ENCODE results near the gene CSGALNACT2.
A peak's percentile ranks its signal among the peaks of the same experiment; 100 is the strongest.
"Not testable (repeated sequence)": the region's sequence is repeated elsewhere in the genome, so short reads cannot be mapped to it uniquely, and the experiment has no call there.

Gene CSGALNACT2, protein sequence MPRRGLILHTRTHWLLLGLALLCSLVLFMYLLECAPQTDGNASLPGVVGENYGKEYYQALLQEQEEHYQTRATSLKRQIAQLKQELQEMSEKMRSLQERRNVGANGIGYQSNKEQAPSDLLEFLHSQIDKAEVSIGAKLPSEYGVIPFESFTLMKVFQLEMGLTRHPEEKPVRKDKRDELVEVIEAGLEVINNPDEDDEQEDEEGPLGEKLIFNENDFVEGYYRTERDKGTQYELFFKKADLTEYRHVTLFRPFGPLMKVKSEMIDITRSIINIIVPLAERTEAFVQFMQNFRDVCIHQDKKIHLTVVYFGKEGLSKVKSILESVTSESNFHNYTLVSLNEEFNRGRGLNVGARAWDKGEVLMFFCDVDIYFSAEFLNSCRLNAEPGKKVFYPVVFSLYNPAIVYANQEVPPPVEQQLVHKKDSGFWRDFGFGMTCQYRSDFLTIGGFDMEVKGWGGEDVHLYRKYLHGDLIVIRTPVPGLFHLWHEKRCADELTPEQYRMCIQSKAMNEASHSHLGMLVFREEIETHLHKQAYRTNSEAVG

DNA sequence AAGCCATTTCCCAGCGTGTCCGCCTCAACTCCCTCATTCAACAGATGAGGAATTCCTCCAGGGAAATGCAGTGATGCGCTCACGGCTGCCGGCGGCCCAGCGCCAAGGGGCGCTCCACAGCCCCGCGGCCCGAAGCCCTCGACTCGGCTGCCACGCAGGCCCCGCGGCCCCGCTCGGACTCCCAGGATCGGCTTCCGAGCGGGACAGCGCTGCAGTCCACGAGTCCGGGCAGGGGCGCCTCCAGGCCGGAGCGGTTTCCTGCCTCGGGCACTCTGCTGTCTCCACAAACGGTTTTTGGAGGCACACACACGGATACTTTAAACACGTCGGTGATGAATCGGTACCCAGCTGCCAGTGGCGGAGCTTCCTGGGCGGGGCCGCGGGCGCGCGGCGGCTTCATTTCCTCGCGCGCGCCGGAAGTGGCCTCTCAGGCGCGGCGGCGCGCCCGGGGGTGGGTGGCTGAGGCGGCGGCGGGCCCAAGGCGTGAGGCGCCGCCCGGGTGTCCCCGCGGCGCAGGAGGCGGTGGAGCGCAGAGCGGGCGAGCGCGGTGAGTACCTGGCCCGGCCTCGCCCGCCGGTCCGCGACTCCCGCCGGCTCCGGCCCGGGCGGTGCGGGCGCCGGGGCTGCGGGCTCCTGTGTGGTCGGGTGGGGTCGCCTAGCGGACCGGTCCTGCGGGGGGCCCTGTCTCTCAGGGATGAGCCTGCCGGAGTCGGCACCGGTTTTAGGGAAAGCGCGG, at the start of gene CSGALNACT2:
CSGALNACT2 (plus strand) TSS at position 425 of the 736 bp plus-strand sequence. CDS start 16,705 bp downstream, outside the sequence.
- peak; percentile 81 for DNase-seq (ENCODE audit: low spot score)

DNA sequence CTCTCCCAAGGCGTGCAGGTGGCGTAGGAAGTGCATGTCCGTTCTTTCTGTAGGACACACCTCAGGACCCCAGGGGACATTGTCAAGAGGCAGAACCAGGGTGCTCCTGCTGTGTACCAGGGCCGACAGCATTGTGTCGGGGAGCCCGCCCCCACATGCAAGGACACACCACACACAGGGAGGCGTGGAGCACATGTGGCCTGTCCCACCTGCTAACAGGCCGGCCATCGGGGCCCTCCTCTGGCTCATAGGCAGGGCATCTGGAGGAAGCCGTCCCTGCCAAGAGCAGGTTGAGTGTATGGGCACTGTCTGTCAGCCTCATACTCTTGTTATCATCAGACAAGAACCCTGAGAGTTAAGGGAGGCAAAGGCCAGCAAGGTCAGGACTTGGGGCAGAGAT, 48.7 kb upstream of the CSGALNACT2 start:
- no peak for DNase-seq (ENCODE audit: low spot score)

- DNase-seq (ENCODE audit: low spot score) = no peak
Observed at GRCh38 chr10:43090188-43090587, 48.1 kb upstream of the CSGALNACT2 start.

DNA sequence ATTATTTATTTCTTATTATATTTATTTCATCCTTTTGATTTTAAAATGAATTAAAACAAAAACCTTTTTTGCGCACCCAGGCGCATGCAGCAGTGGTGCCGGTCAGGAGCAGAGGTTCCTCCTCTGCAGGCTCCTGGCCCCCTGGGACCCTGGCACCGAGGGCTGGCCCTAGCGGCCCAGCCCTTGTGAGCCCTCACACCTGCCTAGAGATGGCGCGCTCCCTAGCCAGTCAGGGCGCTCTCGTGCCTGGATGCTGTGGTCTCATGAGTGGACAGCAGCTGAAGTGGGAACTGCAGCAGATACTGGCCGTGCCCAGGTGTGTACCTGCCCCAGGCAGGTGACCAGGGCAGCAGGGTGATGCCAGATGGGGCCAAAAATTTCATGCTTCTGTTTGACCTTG, 47.6 kb upstream of the CSGALNACT2 start:
- DNase-seq (ENCODE audit: low spot score) = no peak

- DNase-seq (ENCODE audit: low spot score) = no peak
Observed at GRCh38 chr10:43091846-43092245, 46.4 kb upstream of the CSGALNACT2 start.

- peak; percentile 64 for DNase-seq (ENCODE audit: low spot score)
Observed at GRCh38 chr10:43093423-43094076, 44.7 kb upstream of the CSGALNACT2 start.

DNA sequence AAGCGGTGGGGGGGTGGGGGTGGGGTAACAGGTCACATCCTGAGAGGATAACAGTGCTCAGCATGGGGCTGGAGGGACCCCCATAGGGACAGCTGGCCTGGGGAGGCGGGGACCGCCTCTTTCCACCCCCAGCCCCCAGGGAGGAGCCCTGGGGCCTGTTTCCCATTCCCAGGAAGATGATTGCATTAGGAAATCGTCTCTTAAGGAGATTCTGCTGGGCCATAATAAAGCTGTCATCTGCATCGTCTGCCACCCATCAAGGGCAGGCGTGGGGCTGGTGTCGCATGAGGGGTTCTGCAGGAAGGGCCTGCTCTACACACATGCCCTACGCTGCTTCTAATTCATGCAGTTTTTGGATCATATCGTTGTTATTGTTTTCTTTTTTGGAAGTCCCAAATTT, 44.2 kb upstream of the CSGALNACT2 start:
- no peak for DNase-seq (ENCODE audit: low spot score)

GRCh38 chr10:43099339-43099738, 38.9 kb upstream of the CSGALNACT2 start:
- DNase-seq (ENCODE audit: low spot score) = not testable (repeated sequence)

DNA sequence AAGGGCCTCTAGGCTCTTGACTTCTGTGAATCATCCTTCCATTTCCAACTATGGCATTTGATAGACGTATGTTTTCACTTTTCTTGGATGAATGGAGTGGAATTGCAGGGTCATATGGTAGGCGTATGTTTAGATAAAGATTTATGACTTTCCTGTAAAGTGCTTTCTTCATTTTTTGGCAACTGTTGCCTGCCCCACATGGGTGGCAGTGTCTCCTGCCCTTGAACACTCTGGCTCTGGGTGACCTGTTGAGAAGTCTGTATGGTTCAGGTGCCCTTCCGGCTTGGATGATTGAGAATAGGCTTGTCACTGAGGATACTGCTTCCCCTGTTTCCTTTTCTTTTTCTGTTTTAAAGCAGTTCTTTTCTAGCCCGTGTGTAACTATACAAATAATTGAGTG, 38.3 kb upstream of the CSGALNACT2 start:
- no peak for DNase-seq (ENCODE audit: low spot score)

DNA sequence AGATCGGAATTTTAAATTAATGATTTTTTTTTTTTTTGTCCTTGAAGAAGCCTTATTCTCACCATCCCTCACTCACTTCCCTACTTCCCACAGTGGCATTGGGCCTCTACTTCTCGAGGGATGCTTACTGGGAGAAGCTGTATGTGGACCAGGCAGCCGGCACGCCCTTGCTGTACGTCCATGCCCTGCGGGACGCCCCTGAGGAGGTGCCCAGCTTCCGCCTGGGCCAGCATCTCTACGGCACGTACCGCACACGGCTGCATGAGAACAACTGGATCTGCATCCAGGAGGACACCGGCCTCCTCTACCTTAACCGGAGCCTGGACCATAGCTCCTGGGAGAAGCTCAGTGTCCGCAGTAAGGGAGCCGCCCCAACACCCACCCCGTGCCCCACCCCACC, 37.9 kb upstream of the CSGALNACT2 start:
- DNase-seq (ENCODE audit: low spot score) = no peak

DNA sequence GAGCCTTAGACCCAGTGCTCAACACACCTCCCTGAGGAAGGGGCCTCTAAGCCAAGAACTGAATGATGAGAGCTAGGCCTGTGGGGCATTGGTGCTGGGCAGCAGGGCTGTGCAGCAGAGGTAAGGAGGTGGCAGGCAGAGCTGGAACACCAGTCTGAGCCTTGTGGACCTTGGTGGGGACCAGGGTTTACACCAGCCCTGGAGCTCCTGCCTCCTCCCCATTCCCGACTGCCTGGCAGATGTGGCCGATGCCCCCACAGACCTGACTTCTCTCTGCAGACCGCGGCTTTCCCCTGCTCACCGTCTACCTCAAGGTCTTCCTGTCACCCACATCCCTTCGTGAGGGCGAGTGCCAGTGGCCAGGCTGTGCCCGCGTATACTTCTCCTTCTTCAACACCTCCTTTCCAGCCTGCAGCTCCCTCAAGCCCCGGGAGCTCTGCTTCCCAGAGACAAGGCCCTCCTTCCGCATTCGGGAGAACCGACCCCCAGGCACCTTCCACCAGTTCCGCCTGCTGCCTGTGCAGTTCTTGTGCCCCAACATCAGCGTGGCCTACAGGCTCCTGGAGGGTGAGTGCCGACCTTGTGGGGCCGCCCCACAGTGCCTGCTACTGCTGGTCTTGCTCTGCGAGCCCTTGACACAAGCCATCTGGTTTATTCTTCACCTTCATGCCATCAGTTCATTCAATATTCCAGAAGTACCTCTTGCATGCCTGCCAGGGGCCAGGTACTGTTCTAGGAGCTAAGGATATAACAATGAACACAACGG, 36.0 kb upstream of the CSGALNACT2 start:
- no peak for DNase-seq (ENCODE audit: low spot score)

DNA sequence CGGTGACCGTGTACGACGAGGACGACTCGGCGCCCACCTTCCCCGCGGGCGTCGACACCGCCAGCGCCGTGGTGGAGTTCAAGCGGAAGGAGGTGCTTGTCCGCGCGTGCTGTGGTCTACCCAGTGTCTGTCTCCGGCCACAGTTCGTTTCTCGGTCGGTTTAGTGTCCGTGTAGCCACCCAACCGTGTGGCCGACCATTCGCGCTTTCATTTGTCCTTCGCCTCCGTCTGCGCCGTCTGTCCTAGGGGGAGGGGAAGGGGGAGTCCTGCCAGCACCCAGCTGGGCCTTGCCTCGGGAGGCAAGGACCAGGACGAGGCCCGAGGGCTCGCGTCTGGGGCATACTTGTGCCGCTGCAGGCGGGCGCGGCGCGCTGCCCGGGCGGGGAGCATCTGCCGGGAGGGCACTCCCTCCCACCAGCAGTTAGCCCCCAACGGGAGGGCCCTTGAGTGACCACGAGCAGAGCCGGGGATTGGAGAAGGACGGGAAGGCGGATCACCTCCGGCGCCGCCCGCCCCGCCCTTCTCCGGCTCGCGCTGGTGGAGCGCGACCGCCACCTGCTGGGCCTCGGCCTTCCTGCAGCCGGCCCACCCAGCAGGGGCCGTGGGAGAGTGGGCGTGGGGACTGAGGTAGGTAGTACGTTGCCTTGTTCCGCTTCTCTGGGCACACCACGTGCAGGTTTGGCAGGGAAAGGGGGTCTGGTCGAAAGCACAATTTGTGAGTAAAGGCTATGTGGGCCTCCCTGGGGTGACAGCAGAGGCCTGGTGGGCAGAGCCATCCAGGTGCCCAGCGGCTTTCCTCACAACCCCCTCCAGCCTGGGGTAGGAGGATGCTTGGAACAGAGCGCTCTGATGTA, 32.9 kb upstream of the CSGALNACT2 start:
- peak; percentile 89 for DNase-seq (ENCODE audit: low spot score)

DNA sequence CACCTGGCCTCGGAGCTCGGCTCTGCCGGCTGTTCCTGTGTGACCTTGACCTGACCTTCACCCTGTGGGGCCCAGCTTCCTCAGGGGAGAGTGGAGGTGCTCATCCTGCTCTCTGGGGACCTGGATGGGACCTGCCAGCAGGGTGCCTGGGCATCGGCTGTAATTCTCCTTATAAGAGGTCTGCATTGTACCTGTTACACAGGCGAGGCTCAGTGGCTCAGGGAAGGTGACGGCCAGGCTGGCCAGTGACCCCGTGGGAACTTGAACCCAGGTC, 32.4 kb upstream of the CSGALNACT2 start:
- no peak for DNase-seq (ENCODE audit: low spot score)

GRCh38 chr10:43106256-43107091, 31.8 kb upstream of the CSGALNACT2 start:
- no peak for DNase-seq (ENCODE audit: low spot score)

GRCh38 chr10:43108951-43109350, 29.3 kb upstream of the CSGALNACT2 start:
- DNase-seq (ENCODE audit: low spot score) = no peak

- DNase-seq (ENCODE audit: low spot score) = no peak
Observed at GRCh38 chr10:43109671-43110249, 28.5 kb upstream of the CSGALNACT2 start.

DNA sequence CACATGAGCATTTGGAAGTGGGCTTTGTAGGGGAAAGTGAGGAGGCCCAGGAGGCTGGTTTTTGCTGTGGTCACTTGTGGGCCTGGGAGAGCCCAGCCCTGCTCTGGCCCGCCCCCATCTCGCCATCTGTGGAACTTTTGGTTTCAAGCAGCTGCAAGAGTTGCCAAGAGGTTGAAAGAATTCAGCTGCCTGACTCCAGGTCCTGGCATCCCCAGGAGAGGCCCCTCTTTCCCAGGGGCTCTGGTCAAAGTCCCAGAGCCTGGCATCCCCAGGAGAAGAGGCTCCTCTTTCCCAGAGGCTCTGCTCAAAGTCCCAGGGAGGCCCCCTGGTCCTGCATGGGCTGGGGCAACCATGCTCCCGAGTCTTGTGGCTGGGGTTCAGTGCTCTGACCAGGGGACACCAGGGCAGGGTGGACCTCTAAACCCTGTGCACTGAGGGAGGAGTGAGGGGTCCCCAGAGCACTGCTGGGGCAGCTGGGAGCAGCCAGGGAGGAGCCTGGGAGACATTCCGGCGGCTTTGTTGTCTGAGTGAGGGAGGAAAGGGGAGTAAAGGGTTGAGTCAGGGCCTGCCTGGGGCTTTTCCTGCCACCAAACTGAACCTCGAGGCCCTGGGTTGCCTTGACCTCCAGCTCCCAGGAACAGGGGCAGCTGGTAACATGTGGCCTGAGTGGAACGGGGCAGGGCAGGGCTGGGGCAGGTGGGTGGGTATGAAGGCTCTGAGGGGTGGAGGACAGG, 27.7 kb upstream of the CSGALNACT2 start:
- DNase-seq (ENCODE audit: low spot score) = no peak

DNA sequence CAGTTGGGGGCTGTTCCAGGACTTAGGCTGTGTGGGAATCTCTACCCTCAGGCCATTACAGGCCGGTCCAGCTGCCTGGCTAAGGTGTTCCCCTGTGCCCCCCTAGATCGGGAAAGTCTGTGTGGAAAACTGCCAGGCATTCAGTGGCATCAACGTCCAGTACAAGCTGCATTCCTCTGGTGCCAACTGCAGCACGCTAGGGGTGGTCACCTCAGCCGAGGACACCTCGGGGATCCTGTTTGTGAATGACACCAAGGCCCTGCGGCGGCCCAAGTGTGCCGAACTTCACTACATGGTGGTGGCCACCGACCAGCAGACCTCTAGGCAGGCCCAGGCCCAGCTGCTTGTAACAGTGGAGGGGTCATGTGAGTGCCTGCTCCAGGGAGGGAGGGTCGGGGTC, 27.1 kb upstream of the CSGALNACT2 start:
- no peak for DNase-seq (ENCODE audit: low spot score)

Measured in ecto neural progenitor cell (in vitro differentiated cells).